GM21367 (cell line): ENCODE measurements around the gene IFT88.

ENCODE experiments used
- ATAC-seq: cut with Tn5 transposase; IDR thresholded peaks from one replicate; pipeline ENCODE4 v1.9.1; 2021; ENCODE audit not compliant: unreplicated experiment

The IFT88 gene

GRCh38 chr13:20684546-20684945 is 117.6 kb downstream of the IFT88 start:
- no peak for ATAC-seq

GRCh38 chr13:20685092-20685491 is 118.1 kb downstream of the IFT88 start:
- no peak for ATAC-seq

- no peak for ATAC-seq
Measured at GRCh38 chr13:20686167-20686566, 119.2 kb downstream of the IFT88 start.

GRCh38 chr13:20686863-20687579 is 120.1 kb downstream of the IFT88 start:
- ATAC-seq = no peak

- no peak for ATAC-seq
Measured at GRCh38 chr13:20689291-20689690, 122.3 kb downstream of the IFT88 start.

GRCh38 chr13:20691616-20692015 is 124.7 kb downstream of the IFT88 start:
- no peak for ATAC-seq

GRCh38 chr13:20696073-20696472 is 129.1 kb downstream of the IFT88 start:
- ATAC-seq = no peak

- ATAC-seq = no peak
Measured at GRCh38 chr13:20699715-20700114, 132.8 kb downstream of the IFT88 start.

GRCh38 chr13:20700288-20700687 is 133.3 kb downstream of the IFT88 start:
- ATAC-seq = no peak

- ATAC-seq = no peak
Measured at GRCh38 chr13:20701461-20701860, 134.5 kb downstream of the IFT88 start.

- ATAC-seq = no peak
Measured at GRCh38 chr13:20702530-20702914, 135.6 kb downstream of the IFT88 start.

GRCh38 chr13:20702915-20703779 is 136.2 kb downstream of the IFT88 start, which contains the start of gene IL17D:
Gene IL17D, plus strand, starts transcription at chr13:20703699. Its CDS starts 303 bp downstream, at chr13:20704002.
- ATAC-seq = peak; percentile 27

- peak; percentile 76 for ATAC-seq
Measured at GRCh38 chr13:20703780-20704458, 137.0 kb downstream of the IFT88 start.

- ATAC-seq = no peak
Measured at GRCh38 chr13:20704459-20705069, 137.6 kb downstream of the IFT88 start.

- no peak for ATAC-seq
Measured at GRCh38 chr13:20706661-20707060, 139.7 kb downstream of the IFT88 start.

- ATAC-seq = no peak
Measured at GRCh38 chr13:20708216-20708615, 141.3 kb downstream of the IFT88 start.

- no peak for ATAC-seq
Measured at GRCh38 chr13:20709369-20709768, 142.4 kb downstream of the IFT88 start.

GRCh38 chr13:20709782-20710181 is 142.8 kb downstream of the IFT88 start:
- ATAC-seq = no peak

- no peak for ATAC-seq
Measured at GRCh38 chr13:20711301-20712044, 144.5 kb downstream of the IFT88 start.

- ATAC-seq = no peak
Measured at GRCh38 chr13:20713014-20713376, 146.0 kb downstream of the IFT88 start.

- ATAC-seq = no peak
Measured at GRCh38 chr13:20713751-20714150, 146.8 kb downstream of the IFT88 start.
